Upper lobe of left lung (tissue), 6 donors: Measurements from ENCODE around the gene FGF21. TPM values are rescaled to one million over a fixed set of nuclear protein-coding genes. Genes with fewer than 3 reads are reported as not detected.

Experiments
- ATAC-seq, 2 donors: fragments of 200-7000 bp; cut with Tn5 transposase; one replicate each; pipeline ENCODE4 v1.9.1; 2022; ENCODE audit warnings: mild to moderate bottlenecking in 2 of 2, moderate library complexity in 2 of 2; ENCODE audit not compliant: low FRiP score in 2 of 2
- DNase-seq, 2 donors: peaks; one replicate each; pipeline ENCODE4 v3.0.0-alpha.2; 2019 to 2020
- H3K27ac ChIP-seq, 4 donors: fragments of 200-600 bp; sonication (generic); one replicate each; pipeline ENCODE4 v1.5.1; 2016 to 2019
- H3K27me3 ChIP-seq, 4 donors: fragments of 200-600 bp; sonication (generic); one replicate each; pipeline ENCODE4 v1.5.1; 2017 to 2019
- H3K36me3 ChIP-seq, 4 donors: fragments of 200-600 bp; sonication (generic); one replicate each; pipeline ENCODE4 v1.5.1; 2016 to 2019
- H3K4me1 ChIP-seq, 4 donors: fragments of 200-600 bp; sonication (generic); one replicate each; pipeline ENCODE4 v1.5.1; 2018 to 2019
- H3K4me3 ChIP-seq, 4 donors: fragments of 200-600 bp; sonication (generic); one replicate each; pipeline ENCODE4 v1.5.1; 2017 to 2019; ENCODE audit warnings: mild to moderate bottlenecking in 2 of 4, moderate library complexity in 1 of 4
- H3K9me3 ChIP-seq, 4 donors: fragments of 200-600 bp; sonication (generic); one replicate each; pipeline ENCODE4 v1.5.1; 2018 to 2019
- CTCF ChIP-seq, 6 experiments: fragments of 450-650 bp in 4 of 6; fragments of 200-600 bp in 2 of 6; sonication (generic) in 2 of 6; IDR thresholded peaks; one replicate each; pipeline ENCODE4 v1.5.1; 2016 to 2019; ENCODE audit warnings: antibody characterized with exemption in 6 of 6
- EP300 ChIP-seq, 4 donors: sonication (generic); formaldehyde crosslinking; IDR thresholded peaks; one replicate each; pipeline ENCODE4 v1.5.1; 2017; ENCODE audit warnings: antibody characterized with exemption in 4 of 4, control low read depth in 2 of 4
- POLR2A ChIP-seq, 4 donors: fragments of 450-650 bp; IDR thresholded peaks; one replicate each; pipeline ENCODE4 v1.5.1; 2016 to 2017; ENCODE audit warnings: antibody characterized with exemption in 4 of 4, mild to moderate bottlenecking in 2 of 4
- POLR2AphosphoS5 ChIP-seq, 2 donors: sonication (generic); formaldehyde crosslinking; IDR thresholded peaks; one replicate each; pipeline ENCODE4 v1.5.1; 2017; ENCODE audit warnings: antibody characterized with exemption in 2 of 2
- WGBS, 2 donors: methylation state at CpG; one replicate each; pipeline ENCODE4 v1.1.5; 2017 to 2018; 5-methylcytosine and 5-hydroxymethylcytosine counted together
- total RNA-seq, 6 donors: library from RNA; depleted of rRNA in 4 of 6; stranded (reverse); fragments of >200 nt in 4 of 6; gene quantifications; one replicate each; pipeline versions ENCODE4 v1.1.0 to v1.2.1, GENCODE V29; 2016 to 2021
- donor health status: DM: no; HTN: no; CAD: no; lungs with moderate emphysema.
- donor health status: DM: no; HTN: yes; CAD: no; lungs with severe emphysema.

FGF21 gene
- not detected for total RNA-seq

- H3K4me3 ChIP-seq: no peak within 1 kb of the TSS
- peaks cover 0 to 11% (median 0%) of the 10 kb centered on the region in 4 donors for H3K27me3 ChIP-seq
- WGBS, 2 donors: 85 to 98% methylated on average over 4 of the region's 4 CpGs
- H3K36me3 ChIP-seq: peaks cover 0 to 13% (median 1%) of the 10 kb centered on the region in 4 donors
- H3K27ac ChIP-seq: peak within 1 kb of the TSS; percentile 63 to 89 (median 73)
- ATAC-seq (no peak), DNase-seq (no peak)
- peaks cover 13 to 26% (median 23%) of the 10 kb centered on the region in 4 donors for H3K4me1 ChIP-seq
- TF ChIP-seq CTCF (IDR thresholded peaks at IDR 0.05) (no peak), EP300 (IDR thresholded peaks at IDR 0.05) (no peak), POLR2AphosphoS5 (IDR thresholded peaks at IDR 0.05) (no peak), POLR2A (IDR thresholded peaks at IDR 0.05) (no peak)
- H3K9me3 ChIP-seq: no peaks in the 10 kb centered on the region
Measured at GRCh38 chr19:48755084-48755641, at the start of gene FGF21. Gene FGF21 (plus strand): TSS chr19:48755524. CDS start chr19:48756237, 713 bp downstream.

GRCh38 chr19:48708471-48708870 lies 46.9 kb upstream of the FGF21 start:
- ATAC-seq (no peak), DNase-seq (peak in 1 of 2 donors; percentile 42)
- Histone ChIP-seq H3K4me1 (peaks cover 4 to 9% (median 6%) of the 10 kb centered on the region in 4 donors), H3K27ac (no peak overlapping the region), H3K4me3 (no peak overlapping the region), H3K36me3 (peaks cover 0 to 3% (median 0%) of the 10 kb centered on the region in 4 donors), H3K27me3 (no peaks in the 10 kb centered on the region), H3K9me3 (peaks cover 0 to 4% (median 0%) of the 10 kb centered on the region in 4 donors)
- 72 to 76% methylated on average over 11 of the region's 11 CpGs for WGBS, 2 donors
- no peak for TF ChIP-seq CTCF (IDR thresholded peaks at IDR 0.05)
- no peak for TF ChIP-seq POLR2A (IDR thresholded peaks at IDR 0.05)
- TF ChIP-seq EP300 (IDR thresholded peaks at IDR 0.05): no peak
- no peak for TF ChIP-seq POLR2AphosphoS5 (IDR thresholded peaks at IDR 0.05)

GRCh38 chr19:48711106-48711662 lies 44.1 kb upstream of the FGF21 start:
- Histone ChIP-seq H3K4me1 (peaks cover 19 to 31% (median 23%) of the 10 kb centered on the region in 4 donors), H3K36me3 (no peaks in the 10 kb centered on the region), H3K4me3 (no peak overlapping the region), H3K27ac (no peak overlapping the region), H3K9me3 (peaks cover 0 to 4% (median 0%) of the 10 kb centered on the region in 4 donors), H3K27me3 (no peaks in the 10 kb centered on the region)
- DNase-seq: no peak
- no peak for ATAC-seq
- WGBS, 2 donors: 90 to 94% methylated on average over 4 of the region's 4 CpGs
- TF ChIP-seq POLR2AphosphoS5 (IDR thresholded peaks at IDR 0.05) (no peak), EP300 (IDR thresholded peaks at IDR 0.05) (no peak), CTCF (IDR thresholded peaks at IDR 0.05) (no peak), POLR2A (IDR thresholded peaks at IDR 0.05) (no peak)

GRCh38 chr19:48713041-48713863 lies 42.1 kb upstream of the FGF21 start:
- DNase-seq: peak in 1 of 2 donors; percentile 36
- WGBS, 2 donors: 20 to 24% methylated on average over 13 to 25 of the region's 25 CpGs
- no peak for ATAC-seq
- TF ChIP-seq CTCF (IDR thresholded peaks at IDR 0.05): peak in 1 of 6 experiments; percentile 24
- no peak for TF ChIP-seq EP300 (IDR thresholded peaks at IDR 0.05)
- TF ChIP-seq POLR2A (IDR thresholded peaks at IDR 0.05): no peak
- TF ChIP-seq POLR2AphosphoS5 (IDR thresholded peaks at IDR 0.05): no peak
- peaks cover 23 to 46% (median 34%) of the 10 kb centered on the region in 4 donors for H3K4me1 ChIP-seq
- H3K36me3 ChIP-seq: no peaks in the 10 kb centered on the region
- peaks cover 0 to 4% (median 0%) of the 10 kb centered on the region in 4 donors for H3K9me3 ChIP-seq
- H3K4me3 ChIP-seq: peak overlapping the region; percentile 59 to 77 (median 67)
- H3K27me3 ChIP-seq: no peaks in the 10 kb centered on the region
- peak overlapping the region in 3 of 4 donors; percentile 53 to 87 (median 59) for H3K27ac ChIP-seq
